GM06990 (cell line): ENCODE results near the gene PLSCR3.

Experiments used
- DNase-seq: peaks from one replicate; pipeline ENCODE4 v3.0.0-alpha.2; 2011; ENCODE audit not compliant: insufficient read length; ENCODE audit errors: extremely low read depth
- H3K27me3 ChIP-seq: replicated peaks from 2 replicates; pipeline ENCODE4 v1.6.0; 2011; ENCODE audit warnings: low read length; ENCODE audit not compliant: control insufficient read depth, insufficient read depth
- H3K36me3 ChIP-seq: 2 replicates; pipeline ENCODE4 v1.5.1; 2011; ENCODE audit warnings: low read length; ENCODE audit not compliant: control insufficient read depth, insufficient read depth
- H3K4me3 ChIP-seq: replicated peaks from 2 replicates; pipeline ENCODE4 v1.5.1; 2011; ENCODE audit warnings: low read depth, mild to moderate bottlenecking, control low read depth, low read length
- CTCF ChIP-seq: IDR thresholded peaks from 2 replicates; pipeline ENCODE4 v1.5.1; 2011; ENCODE audit warnings: low read length, control low read depth, mild to moderate bottlenecking, inconsistent platforms; ENCODE audit not compliant: insufficient read depth, poor library complexity, severe bottlenecking

The PLSCR3 gene

GRCh38 chr17:7348478-7349242, 45.7 kb downstream of the PLSCR3 start:
- no peak for TF ChIP-seq CTCF
- H3K27me3 ChIP-seq: no peaks in the 10 kb centered on the region
- DNase-seq: no peak
- H3K36me3 ChIP-seq: peaks cover 29% of the 10 kb centered on the region
- H3K4me3 ChIP-seq: no peak overlapping the region

DNA sequence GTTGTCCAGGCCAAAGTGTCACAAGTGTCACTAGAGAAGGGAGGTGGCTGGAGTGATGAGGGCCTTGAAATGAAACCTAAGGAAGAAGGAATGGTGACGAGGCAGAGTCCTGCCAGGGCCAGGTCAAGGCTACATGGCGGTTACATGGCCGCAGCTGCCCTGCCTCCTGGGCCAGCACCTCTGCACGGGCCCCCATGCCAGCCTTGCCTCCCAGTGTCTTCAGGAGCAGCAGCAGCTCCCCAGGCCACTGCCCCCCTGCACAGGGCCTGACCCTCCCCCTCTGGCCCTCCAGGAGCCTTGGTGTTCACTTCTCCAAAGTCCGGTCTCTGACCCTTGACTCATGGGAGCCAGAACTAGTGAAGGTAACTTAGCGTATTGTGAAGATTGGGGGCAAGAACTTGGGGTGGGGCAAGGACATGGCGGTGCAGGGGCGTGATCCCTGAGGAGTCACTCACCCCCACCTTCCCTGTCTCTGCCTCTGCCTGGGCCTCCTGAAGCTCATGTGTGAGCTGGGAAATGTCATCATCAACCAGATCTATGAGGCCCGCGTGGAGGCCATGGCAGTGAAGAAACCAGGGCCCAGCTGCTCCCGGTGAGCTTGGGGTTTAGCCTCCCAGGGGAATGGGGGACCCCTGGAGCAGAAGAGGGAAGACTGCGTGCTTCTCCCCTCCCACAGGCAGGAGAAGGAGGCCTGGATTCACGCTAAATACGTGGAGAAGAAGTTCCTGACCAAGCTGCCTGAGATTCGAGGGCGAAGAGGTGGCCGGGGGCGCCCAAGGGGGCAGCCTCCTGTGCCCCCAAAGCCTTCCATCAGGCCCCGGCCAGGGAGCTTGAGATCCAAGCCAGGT, 46.5 kb downstream of the PLSCR3 start:
- H3K4me3 ChIP-seq: no peak overlapping the region

DNA sequence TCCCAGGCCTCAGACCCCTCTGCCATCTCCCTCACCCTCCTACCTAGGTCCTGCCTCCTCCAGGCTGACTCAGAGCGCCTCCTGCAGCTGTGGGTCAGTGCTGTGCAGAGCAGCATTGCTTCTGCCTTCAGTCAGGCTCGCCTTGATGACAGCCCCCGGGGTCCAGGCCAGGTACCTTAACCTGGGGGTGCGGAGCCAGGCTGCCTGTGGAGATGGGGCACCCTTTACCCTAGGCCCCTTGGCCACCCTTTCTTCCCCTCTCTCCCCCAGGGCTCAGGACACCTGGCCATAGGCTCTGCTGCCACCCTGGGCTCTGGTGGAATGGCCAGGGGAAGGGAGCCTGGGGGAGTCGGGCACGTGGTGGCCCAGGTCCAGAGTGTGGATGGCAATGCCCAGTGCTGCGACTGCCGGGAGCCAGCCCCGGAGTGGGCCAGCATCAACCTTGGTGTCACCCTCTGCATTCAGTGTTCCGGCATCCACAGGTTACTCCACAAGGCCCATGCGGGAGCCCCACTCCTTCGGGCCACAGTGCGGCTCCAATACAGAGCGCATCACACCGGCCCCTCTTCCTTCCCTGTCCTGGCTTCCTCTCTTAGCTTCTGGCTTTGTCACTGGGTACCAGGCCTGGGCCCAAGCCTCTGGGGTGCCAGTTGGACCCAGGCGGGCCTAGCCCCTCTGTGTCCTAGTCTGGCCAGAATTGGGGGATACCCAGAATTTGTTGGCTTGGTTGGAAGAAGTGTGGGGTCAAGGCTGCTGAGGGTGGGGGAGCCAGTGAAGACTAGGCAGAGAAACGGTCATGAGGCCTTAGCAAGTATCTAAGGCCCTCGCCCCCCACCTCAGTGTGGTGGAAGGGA, 47.3 kb downstream of the PLSCR3 start:
- peaks cover 39% of the 10 kb centered on the region for H3K36me3 ChIP-seq
- H3K4me3 ChIP-seq: no peak overlapping the region
- no peak for DNase-seq
- H3K27me3 ChIP-seq: no peaks in the 10 kb centered on the region
- no peak for TF ChIP-seq CTCF

More for the DNA sequence above, 46.5 kb downstream of the PLSCR3 start:
- Histone ChIP-seq H3K27me3 (no peaks in the 10 kb centered on the region), H3K36me3 (peaks cover 36% of the 10 kb centered on the region)
- DNase-seq: no peak
- TF ChIP-seq CTCF: no peak

DNA sequence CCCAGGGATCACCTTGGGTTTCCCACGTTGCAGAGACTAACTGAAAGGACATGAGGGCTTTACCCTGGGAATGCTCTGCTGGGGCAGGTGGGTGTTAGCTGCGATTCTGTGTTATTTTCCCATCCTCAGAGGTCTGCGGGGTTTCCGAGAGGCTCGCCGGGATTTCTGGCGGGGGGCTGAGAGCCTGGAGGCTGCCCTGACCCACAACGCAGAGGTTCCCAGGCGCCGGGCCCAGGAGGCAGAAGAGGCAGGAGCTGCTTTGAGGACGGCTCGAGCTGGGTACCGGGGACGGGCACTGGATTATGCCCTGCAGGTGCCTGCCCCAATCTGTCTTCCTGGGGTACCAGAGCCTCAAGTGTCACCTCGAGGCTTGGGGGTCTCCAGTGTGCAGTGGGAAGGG, 51.1 kb downstream of the PLSCR3 start:
- TF ChIP-seq CTCF: no peak
- H3K27me3 ChIP-seq: no peaks in the 10 kb centered on the region
- peaks cover 43% of the 10 kb centered on the region for H3K36me3 ChIP-seq
- DNase-seq: no peak
- no peak overlapping the region for H3K4me3 ChIP-seq

- H3K36me3 ChIP-seq: peaks cover 30% of the 10 kb centered on the region
- TF ChIP-seq CTCF: no peak
Measured at GRCh38 chr17:7341842-7342241, 52.5 kb downstream of the PLSCR3 start.

More at GRCh38 chr17:7341842-7342241, 52.5 kb downstream of the PLSCR3 start:
- no peak for DNase-seq
- Histone ChIP-seq H3K4me3 (no peak overlapping the region), H3K27me3 (no peaks in the 10 kb centered on the region)
